OCI-LY7 (cell line): ENCODE results near the gene FNBP1. TPM values are rescaled to one million over a fixed set of nuclear protein-coding genes. Genes with fewer than 3 reads are reported as not detected.

Experiments used
- BruUV-seq: library from RNA; stranded (reverse); fragments of 400-500 nt; replicated peaks from 2 replicates; lab custom pipeline; 2021; lab: Mats Ljungman, UMichigan
- CTCF ChIA-PET: fragments of 300-600 bp; sonication (Branson Sonifier 250); formaldehyde crosslinking; loops from one replicate; lab custom pipeline; 2022; ENCODE audit warnings: antibody characterized with exemption; ENCODE audit not compliant: unreplicated experiment; lab: Charles Lee
- POLR2A ChIA-PET: fragments of 300-600 bp; sonication (Branson Sonifier 250); formaldehyde crosslinking; loops from one replicate; lab custom pipeline; 2022; ENCODE audit warnings: antibody characterized with exemption; lab: Charles Lee
- DNase-seq: peaks from one replicate; pipeline ENCODE4 v3.0.0-alpha.2; 2015; ENCODE audit warnings: low spot score
- H2AFZ ChIP-seq: fragments of 200-600 bp; sonication (generic), shearing (Covaris generic); 2 replicates; pipeline ENCODE4 v1.6.1; 2014; ENCODE audit warnings: mild to moderate bottlenecking, antibody characterized with exemption, low read length, moderate library complexity
- H3K27ac ChIP-seq: fragments of 200-600 bp; sonication (generic); 2 replicates; pipeline ENCODE4 v1.5.1; 2014; ENCODE audit warnings: mixed run types, low read depth, mild to moderate bottlenecking, moderate library complexity, low read length, inconsistent platforms; ENCODE audit not compliant: poor library complexity, severe bottlenecking
- H3K36me3 ChIP-seq: fragments of 200-600 bp; sonication (generic); 2 replicates; pipeline ENCODE4 v1.6.1; 2014; ENCODE audit warnings: mild to moderate bottlenecking, antibody characterized with exemption, low read length, moderate library complexity, mixed read lengths; ENCODE audit not compliant: insufficient read depth
- H3K4me1 ChIP-seq: fragments of 200-600 bp; sonication (generic); 2 replicates; pipeline ENCODE4 v1.5.1; 2014; ENCODE audit warnings: mild to moderate bottlenecking, low read length; ENCODE audit not compliant: insufficient read depth, poor library complexity, severe bottlenecking
- H3K4me2 ChIP-seq: fragments of 200-600 bp; sonication (generic); 2 replicates; pipeline ENCODE4 v1.6.1; 2014; ENCODE audit warnings: mild to moderate bottlenecking, low read length
- H3K4me3 ChIP-seq: fragments of 200-600 bp; sonication (generic); 2 replicates; pipeline ENCODE4 v1.5.1; 2014; ENCODE audit warnings: mild to moderate bottlenecking, low read depth, low read length; ENCODE audit not compliant: poor library complexity, severe bottlenecking
- H3K79me2 ChIP-seq: fragments of 200-600 bp; sonication (generic); 2 replicates; pipeline ENCODE4 v1.6.1; 2016; ENCODE audit warnings: low read depth, mild to moderate bottlenecking, low read length, moderate library complexity, mixed read lengths; ENCODE audit not compliant: insufficient read depth
- H3K9me2 ChIP-seq: fragments of 200-600 bp; sonication (generic); 2 replicates; pipeline ENCODE4 v1.6.1; 2016; ENCODE audit warnings: mild to moderate bottlenecking, low read length, mixed read lengths; ENCODE audit not compliant: insufficient read depth
- H3K9me3 ChIP-seq: fragments of 200-600 bp; sonication (generic); 2 replicates; pipeline ENCODE4 v1.6.1; 2014; ENCODE audit warnings: mild to moderate bottlenecking, mixed run types, low read length, mixed read lengths
- H4K20me1 ChIP-seq: fragments of 200-600 bp; sonication (generic); 2 replicates; pipeline ENCODE4 v1.6.1; 2014; ENCODE audit warnings: mild to moderate bottlenecking, antibody characterized with exemption, low read length, moderate library complexity, mixed read lengths; ENCODE audit not compliant: insufficient read depth
- CTCF ChIP-seq: fragments of 200-600 bp; sonication (generic); conservative IDR thresholded peaks from 2 replicates; pipeline ENCODE4 v1.5.1; 2014; ENCODE audit warnings: mild to moderate bottlenecking, antibody characterized with exemption, low read length, moderate library complexity, mixed read lengths
- EZH2phosphoT487 ChIP-seq: fragments of 200-600 bp; sonication (generic); IDR thresholded peaks from 2 replicates; pipeline ENCODE4 v1.6.1; 2018; ENCODE audit warnings: low read depth, borderline replicate concordance, mild to moderate bottlenecking, mixed run types, antibody characterized with exemption, low read length, moderate library complexity, mixed read lengths
- intact Hi-C: fragments of 100-400 bp; cut with micrococcal nuclease; formaldehyde crosslinking; loops from one replicate; pipeline ENCODE4 v1.10.0; 2022; ENCODE audit not compliant: unreplicated experiment
- total RNA-seq, 2 experiments: library from RNA; depleted of rRNA in 1 of 2; stranded (reverse); fragments of >200 nt in 1 of 2; shearing (Covaris generic) in 1 of 2; gene quantifications; 2 replicates each; pipeline ENCODE4 v1.2.3, GENCODE V29; 2014 to 2022

Gene FNBP1
- total RNA-seq, 2 experiments from 2014 or later = 93.3 to 164 TPM

GRCh38 chr9:129968690-129969485, 74.1 kb downstream of the FNBP1 start:
- ChIA-PET POLR2A (interaction anchor here (0.6 to 1.5 kb wide), 4 partner anchors 19 to 88 kb away, joined by 3 to 7 read pairs (median 4); no protein-coding TSS in a partner anchor), CTCF (no interaction called here)
- H3K4me2 ChIP-seq = no peak overlapping the region
- TSS peak; percentile 19 for BruUV-seq
- DNase-seq = no peak
- H3K4me3 ChIP-seq = no peak overlapping the region
- peaks cover 12% of the 10 kb centered on the region for H3K79me2 ChIP-seq
- H3K36me3 ChIP-seq = peaks cover 55% of the 10 kb centered on the region
- H3K9me2 ChIP-seq = no peaks in the 10 kb centered on the region
- no peaks in the 10 kb centered on the region for H3K9me3 ChIP-seq
- no peak overlapping the region for H2AFZ ChIP-seq
- intact Hi-C loops = no loop called here
- H3K4me1 ChIP-seq = peaks cover 17% of the 10 kb centered on the region
- H3K27ac ChIP-seq = no peak overlapping the region
- H4K20me1 ChIP-seq = no peaks in the 10 kb centered on the region
- no peak for TF ChIP-seq EZH2phosphoT487
- TF ChIP-seq CTCF = no peak

- Histone ChIP-seq H3K4me3 (no peak overlapping the region), H3K27ac (peak overlapping the region; percentile 74), H3K36me3 (peaks cover 55% of the 10 kb centered on the region), H3K4me1 (peaks cover 37% of the 10 kb centered on the region), H3K9me3 (no peaks in the 10 kb centered on the region), H3K79me2 (peaks cover 28% of the 10 kb centered on the region), H3K4me2 (peak overlapping the region; percentile 78), H4K20me1 (no peaks in the 10 kb centered on the region), H3K9me2 (no peaks in the 10 kb centered on the region), H2AFZ (no peak overlapping the region)
- POLR2A ChIA-PET = interaction anchor here (0.7 to 1.8 kb wide), 10 partner anchors 8 to 111 kb away, joined by 3 to 11 read pairs (median 4); partner anchors contain the start of gene GPR107
- TF ChIP-seq CTCF = no peak
- TF ChIP-seq EZH2phosphoT487 = no peak
- CTCF ChIA-PET = interaction anchor here (1.5 kb wide), 1 partner anchor 8 kb away, joined by 5 read pairs; no protein-coding TSS in a partner anchor
- no peak for DNase-seq
- TSS peak; percentile 17 for BruUV-seq
- intact Hi-C loops = no loop called here
Observed at GRCh38 chr9:129964901-129965734, 77.9 kb downstream of the FNBP1 start.
